Measurements from ENCODE around the gene NPTN. TPM values are rescaled to one million over a fixed set of nuclear protein-coding genes. Genes with fewer than 3 reads are reported as not detected.

NPTN gene
- total and polyA plus RNA-seq, 2 experiments from 2014 or later, result 56.3 to 113 TPM

GRCh38 chr15:73600413-73601335, 32.5 kb downstream of the NPTN start:
- H3F3A ChIP-seq (replicated peaks; ENCODE audit: low read depth), result 0 out of 2 replicates have a peak, but pooled peaks cover 2% of the 10 kb centered on the region
- no peak for ATAC-seq
- peaks cover 76% of the 10 kb centered on the region for H3K4me1 ChIP-seq (ENCODE audit: insufficient read depth)
- H3K9me2 ChIP-seq (ENCODE audit: insufficient read depth), result no peaks in the 10 kb centered on the region
- DNase-seq (ENCODE audit: low spot score), result no peak
- Mint-ChIP-seq H3K36me3 (ENCODE audit: low read depth) (no peaks in the 10 kb centered on the region), H3K27me3 (ENCODE audit: insufficient read depth, low read depth, poor library complexity) (peaks cover 2% of the 10 kb centered on the region), H3K27ac (no peak overlapping the region), H3K4me1 (peaks cover 48% of the 10 kb centered on the region), H3K9me3 (no peaks in the 10 kb centered on the region), H3K4me3 (no peak overlapping the region)
- TF ChIP-seq ZNF114 (CRISPR knock-in tag; IDR thresholded peaks at IDR 0.05), result no peak
- TF ChIP-seq POLR2AphosphoS5 (IDR thresholded peaks at IDR 0.05; ENCODE audit: low read depth), result no peak
- TF ChIP-seq JUNB (IDR thresholded peaks at IDR 0.05; ENCODE audit: unreplicated experiment), result no peak
- no peak for TF ChIP-seq CREB1 (CRISPR knock-in tag; IDR thresholded peaks at IDR 0.05; ENCODE audit: low read depth)
- TF ChIP-seq ZNF462 (CRISPR knock-in tag; IDR thresholded peaks at IDR 0.05), result no peak
- no peak for TF ChIP-seq ETS1 (IDR thresholded peaks at IDR 0.05)
- no peak for TF ChIP-seq EZH2 (IDR thresholded peaks at IDR 0.05; ENCODE audit: low read depth, unreplicated experiment)
- TF ChIP-seq EZH2phosphoT487 (IDR thresholded peaks at IDR 0.05; ENCODE audit: unreplicated experiment), result no peak
- TF ChIP-seq, protein P1, sequence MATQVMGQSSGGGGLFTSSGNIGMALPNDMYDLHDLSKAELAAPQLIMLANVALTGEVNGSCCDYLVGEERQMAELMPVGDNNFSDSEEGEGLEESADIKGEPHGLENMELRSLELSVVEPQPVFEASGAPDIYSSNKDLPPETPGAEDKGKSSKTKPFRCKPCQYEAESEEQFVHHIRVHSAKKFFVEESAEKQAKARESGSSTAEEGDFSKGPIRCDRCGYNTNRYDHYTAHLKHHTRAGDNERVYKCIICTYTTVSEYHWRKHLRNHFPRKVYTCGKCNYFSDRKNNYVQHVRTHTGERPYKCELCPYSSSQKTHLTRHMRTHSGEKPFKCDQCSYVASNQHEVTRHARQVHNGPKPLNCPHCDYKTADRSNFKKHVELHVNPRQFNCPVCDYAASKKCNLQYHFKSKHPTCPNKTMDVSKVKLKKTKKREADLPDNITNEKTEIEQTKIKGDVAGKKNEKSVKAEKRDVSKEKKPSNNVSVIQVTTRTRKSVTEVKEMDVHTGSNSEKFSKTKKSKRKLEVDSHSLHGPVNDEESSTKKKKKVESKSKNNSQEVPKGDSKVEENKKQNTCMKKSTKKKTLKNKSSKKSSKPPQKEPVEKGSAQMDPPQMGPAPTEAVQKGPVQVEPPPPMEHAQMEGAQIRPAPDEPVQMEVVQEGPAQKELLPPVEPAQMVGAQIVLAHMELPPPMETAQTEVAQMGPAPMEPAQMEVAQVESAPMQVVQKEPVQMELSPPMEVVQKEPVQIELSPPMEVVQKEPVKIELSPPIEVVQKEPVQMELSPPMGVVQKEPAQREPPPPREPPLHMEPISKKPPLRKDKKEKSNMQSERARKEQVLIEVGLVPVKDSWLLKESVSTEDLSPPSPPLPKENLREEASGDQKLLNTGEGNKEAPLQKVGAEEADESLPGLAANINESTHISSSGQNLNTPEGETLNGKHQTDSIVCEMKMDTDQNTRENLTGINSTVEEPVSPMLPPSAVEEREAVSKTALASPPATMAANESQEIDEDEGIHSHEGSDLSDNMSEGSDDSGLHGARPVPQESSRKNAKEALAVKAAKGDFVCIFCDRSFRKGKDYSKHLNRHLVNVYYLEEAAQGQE (IDR thresholded peaks at IDR 0.05; ENCODE audit: unreplicated experiment), result no peak
- TF ChIP-seq CTCF (conservative IDR thresholded peaks at IDR 0.05; ENCODE audit: low read depth in 2 of 2), result no peak
- TF ChIP-seq NANOG (IDR thresholded peaks at IDR 0.05; ENCODE audit: borderline replicate concordance), result no peak
- no peak for TF ChIP-seq STAT1 (IDR thresholded peaks at IDR 0.05; ENCODE audit: unreplicated experiment)
- no peak for TF ChIP-seq ZNF331 (CRISPR knock-in tag; IDR thresholded peaks at IDR 0.05; ENCODE audit: low read depth)
- H4K20me1 ChIP-seq (replicated peaks; ENCODE audit: insufficient read depth), result peaks cover 83% of the 10 kb centered on the region
- peaks cover 100% of the 10 kb centered on the region for H3K79me2 ChIP-seq (replicated peaks; ENCODE audit: insufficient read depth)
- H3K27me3 ChIP-seq (ENCODE audit: insufficient read depth), result no peaks in the 10 kb centered on the region
- peaks cover 9% of the 10 kb centered on the region; the same call in 1 of the 2 replicates for H3K36me3 ChIP-seq (ENCODE audit: insufficient read depth)
- no peak overlapping the region for H2AFZ ChIP-seq
- H3K4me3 ChIP-seq, result 0 out of 2 replicates have a peak overlapping the region, but pooled peaks have one; percentile 44
- H3K27ac ChIP-seq (ENCODE audit: low read depth), result peak overlapping the region; percentile 77; the same call in 1 of the 2 replicates
- H3K4me2 ChIP-seq, result peak overlapping the region; percentile 79

Data from GM23338 (cell line).